ENCODE measurements around the gene CYP24A1.

CYP24A1 gene

GRCh38 chr20:54174457-54175175 is 830 bp upstream of the CYP24A1 start:
- DNase-seq (ENCODE audit: low read depth): no peak

- no peak for DNase-seq (ENCODE audit: low read depth)
Measured at GRCh38 chr20:54172856-54173652, 732 bp downstream of the CYP24A1 start.

GRCh38 chr20:54172532-54172855 is 1.3 kb downstream of the CYP24A1 start:
- DNase-seq (ENCODE audit: low read depth): no peak

GRCh38 chr20:54170963-54171362 is 2.8 kb downstream of the CYP24A1 start:
- DNase-seq (ENCODE audit: low read depth): no peak

- DNase-seq (ENCODE audit: low read depth): no peak
Measured at GRCh38 chr20:54170026-54170471, 3.7 kb downstream of the CYP24A1 start.

GRCh38 chr20:54168961-54169862 is 4.6 kb downstream of the CYP24A1 start:
- no peak for DNase-seq (ENCODE audit: low read depth)

- DNase-seq (ENCODE audit: low read depth): no peak
Measured at GRCh38 chr20:54167909-54168872, 5.6 kb downstream of the CYP24A1 start.

GRCh38 chr20:54166987-54167662 is 6.7 kb downstream of the CYP24A1 start:
- no peak for DNase-seq (ENCODE audit: low read depth)

GRCh38 chr20:54165803-54166202 is 8.0 kb downstream of the CYP24A1 start:
- DNase-seq (ENCODE audit: low read depth): no peak

GRCh38 chr20:54165014-54165413 is 8.8 kb downstream of the CYP24A1 start:
- DNase-seq (ENCODE audit: low read depth): no peak

- no peak for DNase-seq (ENCODE audit: low read depth)
Measured at GRCh38 chr20:54163402-54163801, 10.4 kb downstream of the CYP24A1 start.

GRCh38 chr20:54162378-54163009 is 11.3 kb downstream of the CYP24A1 start:
- no peak for DNase-seq (ENCODE audit: low read depth)

- DNase-seq (ENCODE audit: low read depth): no peak
Measured at GRCh38 chr20:54161821-54162149, 12.0 kb downstream of the CYP24A1 start.

- DNase-seq (ENCODE audit: low read depth): no peak
Measured at GRCh38 chr20:54161008-54161820, 12.6 kb downstream of the CYP24A1 start.

- DNase-seq (ENCODE audit: low read depth): no peak
Measured at GRCh38 chr20:54160065-54161007, 13.4 kb downstream of the CYP24A1 start.

- DNase-seq (ENCODE audit: low read depth): no peak
Measured at GRCh38 chr20:54158856-54159418, 14.8 kb downstream of the CYP24A1 start.

- no peak for DNase-seq (ENCODE audit: low read depth)
Measured at GRCh38 chr20:54158226-54158625, 15.6 kb downstream of the CYP24A1 start.
